Measurements from ENCODE around the gene DRC7.
"Not testable (repeated sequence)": the region's sequence is repeated elsewhere in the genome, so short reads cannot be mapped to it uniquely, and the experiment has no call there.

DRC7 gene

GRCh38 chr16:57760357-57761160, 66.0 kb downstream of the DRC7 start:
- DNase-seq (ENCODE audit: low read depth in 3 of 3, low spot score in 1 of 3) = no peak

GRCh38 chr16:57761301-57761700, 66.7 kb downstream of the DRC7 start:
- DNase-seq (ENCODE audit: low read depth in 3 of 3, low spot score in 1 of 3) = no peak

- DNase-seq (ENCODE audit: low read depth in 3 of 3, low spot score in 1 of 3) = no peak
Observed at GRCh38 chr16:57761957-57762356, 67.4 kb downstream of the DRC7 start.

GRCh38 chr16:57762365-57763040, 67.9 kb downstream of the DRC7 start:
- DNase-seq (ENCODE audit: low read depth in 3 of 3, low spot score in 1 of 3) = no peak

GRCh38 chr16:57763285-57764005, 68.8 kb downstream of the DRC7 start:
- DNase-seq (ENCODE audit: low read depth in 3 of 3, low spot score in 1 of 3) = no peak

GRCh38 chr16:57764006-57764340, 69.4 kb downstream of the DRC7 start:
- no peak for DNase-seq (ENCODE audit: low read depth in 3 of 3, low spot score in 1 of 3)

GRCh38 chr16:57764341-57765159, 69.9 kb downstream of the DRC7 start:
- DNase-seq (ENCODE audit: low read depth in 3 of 3, low spot score in 1 of 3) = no peak

- no peak for DNase-seq (ENCODE audit: low read depth in 3 of 3, low spot score in 1 of 3)
Observed at GRCh38 chr16:57765160-57765728, 70.6 kb downstream of the DRC7 start.

- no peak for DNase-seq (ENCODE audit: low read depth in 3 of 3, low spot score in 1 of 3)
Observed at GRCh38 chr16:57766714-57767348, 72.2 kb downstream of the DRC7 start.

- DNase-seq (ENCODE audit: low read depth in 3 of 3, low spot score in 1 of 3) = no peak
Observed at GRCh38 chr16:57769541-57770145, 75.0 kb downstream of the DRC7 start.

GRCh38 chr16:57770361-57770760, 75.8 kb downstream of the DRC7 start:
- DNase-seq (ENCODE audit: low read depth in 3 of 3, low spot score in 1 of 3) = no peak

GRCh38 chr16:57771141-57771785, 76.7 kb downstream of the DRC7 start:
- no peak for DNase-seq (ENCODE audit: low read depth in 3 of 3, low spot score in 1 of 3)

- DNase-seq (ENCODE audit: low read depth in 3 of 3, low spot score in 1 of 3) = no peak
Observed at GRCh38 chr16:57773019-57773418, 78.4 kb downstream of the DRC7 start.

- no peak for DNase-seq (ENCODE audit: low read depth in 3 of 3, low spot score in 1 of 3)
Observed at GRCh38 chr16:57773655-57774295, 79.2 kb downstream of the DRC7 start.

- DNase-seq (ENCODE audit: low read depth in 3 of 3, low spot score in 1 of 3) = no peak
Observed at GRCh38 chr16:57774705-57775285, 80.2 kb downstream of the DRC7 start.

GRCh38 chr16:57775661-57776469, 81.3 kb downstream of the DRC7 start:
- no peak for DNase-seq (ENCODE audit: low read depth in 3 of 3, low spot score in 1 of 3)

GRCh38 chr16:57778658-57779057, 84.1 kb downstream of the DRC7 start:
- DNase-seq (ENCODE audit: low read depth in 3 of 3, low spot score in 1 of 3) = no peak

- DNase-seq (ENCODE audit: low read depth in 3 of 3, low spot score in 1 of 3) = not testable (repeated sequence)
Observed at GRCh38 chr16:57779836-57780235, 85.2 kb downstream of the DRC7 start.

Data from stimulated activated CD4-positive, alpha-beta T cell treated with anti-CD3 and anti-CD28 coated beads, TNF-alpha, amount 100 ng/mL, for 1 hour (primary cell).